ENCODE measurements around the gene TLE7.

DNA sequence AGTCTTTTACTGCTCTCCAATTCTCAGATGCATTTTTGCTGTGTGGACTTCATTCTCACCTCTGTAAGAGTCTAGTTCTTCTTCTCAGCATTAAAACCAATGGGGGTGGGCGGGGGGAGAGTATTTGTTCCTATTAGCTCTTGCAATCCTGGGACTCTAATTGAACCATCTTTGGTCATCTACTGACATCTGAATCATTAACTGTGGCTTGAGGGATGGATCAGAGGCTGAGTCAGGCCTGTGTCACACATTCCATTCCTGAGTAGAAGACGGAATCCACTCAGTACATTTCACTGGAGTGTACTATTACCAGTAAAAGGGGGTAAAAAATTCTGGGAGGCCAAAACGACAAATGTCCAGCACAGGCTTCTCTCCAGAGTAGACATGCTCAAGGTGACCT lies 33.0 kb upstream of the TLE7 start:
- no peak for TF ChIP-seq POLR2A (IDR thresholded peaks at IDR 0.05)
- TF ChIP-seq, protein P1, sequence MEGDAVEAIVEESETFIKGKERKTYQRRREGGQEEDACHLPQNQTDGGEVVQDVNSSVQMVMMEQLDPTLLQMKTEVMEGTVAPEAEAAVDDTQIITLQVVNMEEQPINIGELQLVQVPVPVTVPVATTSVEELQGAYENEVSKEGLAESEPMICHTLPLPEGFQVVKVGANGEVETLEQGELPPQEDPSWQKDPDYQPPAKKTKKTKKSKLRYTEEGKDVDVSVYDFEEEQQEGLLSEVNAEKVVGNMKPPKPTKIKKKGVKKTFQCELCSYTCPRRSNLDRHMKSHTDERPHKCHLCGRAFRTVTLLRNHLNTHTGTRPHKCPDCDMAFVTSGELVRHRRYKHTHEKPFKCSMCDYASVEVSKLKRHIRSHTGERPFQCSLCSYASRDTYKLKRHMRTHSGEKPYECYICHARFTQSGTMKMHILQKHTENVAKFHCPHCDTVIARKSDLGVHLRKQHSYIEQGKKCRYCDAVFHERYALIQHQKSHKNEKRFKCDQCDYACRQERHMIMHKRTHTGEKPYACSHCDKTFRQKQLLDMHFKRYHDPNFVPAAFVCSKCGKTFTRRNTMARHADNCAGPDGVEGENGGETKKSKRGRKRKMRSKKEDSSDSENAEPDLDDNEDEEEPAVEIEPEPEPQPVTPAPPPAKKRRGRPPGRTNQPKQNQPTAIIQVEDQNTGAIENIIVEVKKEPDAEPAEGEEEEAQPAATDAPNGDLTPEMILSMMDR (IDR thresholded peaks at IDR 0.05) = no peak
